Stimulated activated CD4-positive, alpha-beta T cell treated with anti-CD3 and anti-CD28 coated beads, Interleukin-1b, Interleukin-23, amount 100 ng/mL, for 48 hours (primary cell): ENCODE measurements around the gene PIH1D1.

Experiments
- DNase-seq: peaks from one replicate; pipeline ENCODE4 v3.0.0-alpha.2; 2020

Gene PIH1D1

DNA sequence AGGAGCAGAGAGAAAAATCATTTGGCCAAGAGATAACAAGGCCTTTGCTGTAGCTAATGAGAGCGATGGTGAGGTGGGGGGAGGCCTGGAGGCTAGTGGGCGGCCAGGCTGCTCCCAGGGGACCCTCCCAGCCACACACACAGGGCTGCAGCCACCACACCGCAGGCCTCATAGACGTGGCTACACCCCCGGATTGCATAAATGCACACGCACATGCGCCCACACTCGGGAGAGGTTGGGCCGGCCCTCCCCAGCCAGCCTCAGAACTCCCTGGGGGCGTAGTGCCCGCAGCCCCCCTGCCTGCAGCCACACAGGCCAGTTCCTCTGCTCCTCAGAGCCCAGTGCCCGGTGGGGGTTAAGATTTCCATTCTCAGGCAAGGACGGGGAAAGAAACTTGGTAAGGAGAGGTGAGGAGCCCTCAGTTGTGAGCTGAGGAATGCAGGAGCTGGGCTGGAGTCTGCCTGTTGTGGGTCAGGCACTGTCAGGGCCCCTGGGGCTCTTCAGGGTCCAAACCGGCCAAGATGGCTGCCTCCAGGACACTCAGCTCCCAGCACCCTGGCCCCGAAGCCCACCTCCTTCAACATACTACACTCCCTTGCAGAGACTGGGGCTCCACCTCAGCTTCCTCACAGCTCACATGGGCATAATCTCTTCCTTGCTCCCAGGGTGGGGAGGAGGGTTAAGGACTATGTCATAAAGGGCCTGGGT, 36.4 kb downstream of the PIH1D1 start:
- DNase-seq = no peak

GRCh38 chr19:49414256-49414655, 37.4 kb downstream of the PIH1D1 start:
- no peak for DNase-seq

DNA sequence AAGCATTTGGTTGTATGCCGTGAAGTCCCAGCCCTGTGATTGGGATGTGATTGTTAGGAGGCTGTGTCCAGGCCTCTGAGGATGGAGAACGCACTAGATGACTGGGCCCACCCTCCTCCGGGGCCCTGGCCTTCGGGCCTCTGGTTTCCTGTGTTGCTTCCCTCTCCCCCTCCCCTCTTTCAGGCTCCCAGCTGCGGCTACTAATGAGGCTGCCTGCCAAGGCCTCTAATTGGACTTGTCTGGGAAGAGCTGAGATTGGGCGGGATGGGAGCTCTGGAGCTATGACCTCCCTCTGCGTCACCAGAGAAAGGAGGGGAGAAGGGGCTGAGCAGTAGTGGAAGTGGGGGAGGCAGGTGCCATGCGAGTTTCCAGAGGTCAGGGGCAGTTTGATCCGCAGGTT, 38.3 kb downstream of the PIH1D1 start:
- DNase-seq = no peak

DNA sequence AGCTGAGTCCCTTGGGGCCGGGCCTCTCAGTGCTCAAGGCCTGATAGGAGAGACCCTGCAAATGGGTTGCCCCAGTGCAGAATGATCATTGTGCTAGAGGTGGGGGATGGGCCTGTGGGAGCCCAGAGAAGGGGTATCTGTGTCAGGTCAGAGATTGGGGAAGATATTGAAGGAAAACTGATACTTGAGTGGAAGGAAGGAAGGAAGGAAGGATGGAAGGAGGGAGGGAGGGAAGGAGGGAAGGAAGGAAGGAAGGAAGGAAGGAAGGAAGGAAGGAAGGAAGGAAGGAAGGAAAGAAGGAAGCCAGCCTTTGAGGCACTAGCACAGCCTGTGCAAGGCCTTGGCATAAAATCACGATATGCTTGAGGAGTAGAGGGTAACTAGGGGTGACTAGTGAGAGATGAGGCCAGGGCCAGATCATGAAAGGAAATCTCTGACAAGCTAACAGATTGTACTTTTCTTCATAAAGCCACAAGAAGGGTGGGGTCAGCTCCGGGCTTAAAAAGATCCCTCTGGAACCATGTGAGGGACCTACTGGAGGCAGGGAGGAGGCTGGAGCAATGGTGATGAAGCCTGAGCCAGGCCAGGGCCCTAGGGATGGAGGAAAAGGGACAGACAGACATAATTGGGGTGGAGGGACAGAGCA, 39.8 kb downstream of the PIH1D1 start:
- no peak for DNase-seq

DNA sequence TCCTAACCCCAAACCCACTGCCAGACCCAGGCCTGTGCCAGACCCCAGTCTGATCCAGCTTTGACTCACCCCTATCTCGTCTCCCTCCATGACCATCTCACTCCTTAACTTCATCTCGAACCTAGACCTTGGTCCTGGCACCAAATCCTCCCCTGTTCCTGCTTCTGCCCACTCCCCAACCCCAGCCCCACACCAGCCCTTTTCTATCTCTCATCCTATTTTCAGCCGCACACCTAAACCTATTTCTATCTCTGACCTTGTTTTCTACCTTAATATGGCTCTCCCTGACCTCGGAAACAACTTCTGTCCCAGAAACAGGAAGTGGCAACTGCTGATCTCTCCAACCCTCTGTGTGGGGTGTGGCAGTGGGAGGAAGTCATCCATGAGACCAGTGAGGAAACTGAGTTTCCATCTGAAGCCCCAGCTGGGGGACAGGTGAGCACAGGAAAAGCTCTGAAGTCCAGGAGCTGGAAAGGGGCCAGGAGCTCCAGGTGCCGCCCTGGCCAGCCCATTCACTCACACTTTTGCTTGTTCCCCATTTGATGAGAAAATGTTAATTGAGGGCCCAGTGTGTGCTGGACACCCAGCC, 42.1 kb downstream of the PIH1D1 start:
- DNase-seq = no peak

- DNase-seq = no peak
Observed at GRCh38 chr19:49408816-49409440, 42.7 kb downstream of the PIH1D1 start.

- DNase-seq = no peak
Observed at GRCh38 chr19:49407482-49408015, 44.1 kb downstream of the PIH1D1 start.

- no peak for DNase-seq
Observed at GRCh38 chr19:49407079-49407478, 44.5 kb downstream of the PIH1D1 start.

GRCh38 chr19:49403404-49404187, 48.0 kb downstream of the PIH1D1 start:
- DNase-seq = no peak

- no peak for DNase-seq
Observed at GRCh38 chr19:49400029-49400428, 51.6 kb downstream of the PIH1D1 start.

GRCh38 chr19:49398931-49399330, 52.7 kb downstream of the PIH1D1 start:
- no peak for DNase-seq

- DNase-seq = no peak
Observed at GRCh38 chr19:49398001-49398615, 53.5 kb downstream of the PIH1D1 start.

GRCh38 chr19:49396738-49397505, 54.7 kb downstream of the PIH1D1 start:
- no peak for DNase-seq
